ENCODE measurements around the gene TSPAN1.

TSPAN1 gene

GRCh38 chr1:46159516-46159915 is 15.4 kb upstream of the TSPAN1 start:
- no peak overlapping the region for H3K9ac ChIP-seq (ENCODE audit: low read depth in 1 of 2, low read length in 2 of 2)
- H3K27me3 ChIP-seq (ENCODE audit: control insufficient read depth in 2 of 2, insufficient read depth in 2 of 2, low read length in 2 of 2), result peaks cover 0 to 3% of the 10 kb centered on the region in 2 donors
- no peak overlapping the region for H3K4me3 ChIP-seq (ENCODE audit: low read length in 2 of 2)
- no peaks in the 10 kb centered on the region for H3K36me3 ChIP-seq (ENCODE audit: control insufficient read depth in 2 of 2, insufficient read depth in 2 of 2, low read length in 2 of 2)
- H3K4me1 ChIP-seq (ENCODE audit: control insufficient read depth in 2 of 2, insufficient read depth in 2 of 2, low read length in 2 of 2), result no peaks in the 10 kb centered on the region
- no peak overlapping the region for H3K27ac ChIP-seq (ENCODE audit: low read depth in 2 of 2, low read length in 2 of 2)
- no peaks in the 10 kb centered on the region for H3K9me3 ChIP-seq (ENCODE audit: control insufficient read depth in 2 of 2, low read length in 2 of 2)

GRCh38 chr1:46160212-46160611 is 14.7 kb upstream of the TSPAN1 start:
- Histone ChIP-seq H3K9me3 (ENCODE audit: control insufficient read depth in 2 of 2, low read length in 2 of 2) (no peaks in the 10 kb centered on the region), H3K4me3 (ENCODE audit: low read length in 2 of 2) (no peak overlapping the region), H3K27ac (ENCODE audit: low read depth in 2 of 2, low read length in 2 of 2) (no peak overlapping the region), H3K27me3 (ENCODE audit: control insufficient read depth in 2 of 2, insufficient read depth in 2 of 2, low read length in 2 of 2) (peaks cover 0 to 3% of the 10 kb centered on the region in 2 donors), H3K36me3 (ENCODE audit: control insufficient read depth in 2 of 2, insufficient read depth in 2 of 2, low read length in 2 of 2) (no peaks in the 10 kb centered on the region), H3K4me1 (ENCODE audit: control insufficient read depth in 2 of 2, insufficient read depth in 2 of 2, low read length in 2 of 2) (no peaks in the 10 kb centered on the region), H3K9ac (ENCODE audit: low read depth in 1 of 2, low read length in 2 of 2) (no peak overlapping the region)

GRCh38 chr1:46166521-46167462 is 8.1 kb upstream of the TSPAN1 start:
- peaks cover 5 to 13% of the 10 kb centered on the region in 2 donors for H3K4me1 ChIP-seq (ENCODE audit: control insufficient read depth in 2 of 2, insufficient read depth in 2 of 2, low read length in 2 of 2)
- no peaks in the 10 kb centered on the region for H3K36me3 ChIP-seq (ENCODE audit: control insufficient read depth in 2 of 2, insufficient read depth in 2 of 2, low read length in 2 of 2)
- H3K9me3 ChIP-seq (ENCODE audit: control insufficient read depth in 2 of 2, low read length in 2 of 2), result no peaks in the 10 kb centered on the region
- H3K27ac ChIP-seq (ENCODE audit: low read depth in 2 of 2, low read length in 2 of 2), result peak overlapping the region; percentile 43 to 57
- H3K9ac ChIP-seq (ENCODE audit: low read depth in 1 of 2, low read length in 2 of 2), result peak overlapping the region; percentile 35 to 61
- H3K27me3 ChIP-seq (ENCODE audit: control insufficient read depth in 2 of 2, insufficient read depth in 2 of 2, low read length in 2 of 2), result peaks cover 3 to 4% of the 10 kb centered on the region in 2 donors
- H3K4me3 ChIP-seq (ENCODE audit: low read length in 2 of 2), result peak overlapping the region; percentile 43 to 69

- Histone ChIP-seq H3K4me3 (ENCODE audit: low read length in 2 of 2) (no peak overlapping the region), H3K27me3 (ENCODE audit: control insufficient read depth in 2 of 2, insufficient read depth in 2 of 2, low read length in 2 of 2) (peaks cover 3 to 4% of the 10 kb centered on the region in 2 donors), H3K27ac (ENCODE audit: low read depth in 2 of 2, low read length in 2 of 2) (no peak overlapping the region), H3K9ac (ENCODE audit: low read depth in 1 of 2, low read length in 2 of 2) (no peak overlapping the region), H3K36me3 (ENCODE audit: control insufficient read depth in 2 of 2, insufficient read depth in 2 of 2, low read length in 2 of 2) (no peaks in the 10 kb centered on the region), H3K9me3 (ENCODE audit: control insufficient read depth in 2 of 2, low read length in 2 of 2) (no peaks in the 10 kb centered on the region), H3K4me1 (ENCODE audit: control insufficient read depth in 2 of 2, insufficient read depth in 2 of 2, low read length in 2 of 2) (peaks cover 8 to 16% of the 10 kb centered on the region in 2 donors)
Measured at GRCh38 chr1:46168477-46168876, 6.4 kb upstream of the TSPAN1 start.

- no peak overlapping the region for H3K9ac ChIP-seq (ENCODE audit: low read depth in 1 of 2, low read length in 2 of 2)
- H3K9me3 ChIP-seq (ENCODE audit: control insufficient read depth in 2 of 2, low read length in 2 of 2), result no peaks in the 10 kb centered on the region
- H3K4me1 ChIP-seq (ENCODE audit: control insufficient read depth in 2 of 2, insufficient read depth in 2 of 2, low read length in 2 of 2), result peaks cover 11 to 25% of the 10 kb centered on the region in 2 donors
- H3K27ac ChIP-seq (ENCODE audit: low read depth in 2 of 2, low read length in 2 of 2), result no peak overlapping the region
- no peak overlapping the region for H3K4me3 ChIP-seq (ENCODE audit: low read length in 2 of 2)
- H3K27me3 ChIP-seq (ENCODE audit: control insufficient read depth in 2 of 2, insufficient read depth in 2 of 2, low read length in 2 of 2), result peaks cover 0 to 4% of the 10 kb centered on the region in 2 donors
- no peaks in the 10 kb centered on the region for H3K36me3 ChIP-seq (ENCODE audit: control insufficient read depth in 2 of 2, insufficient read depth in 2 of 2, low read length in 2 of 2)
Measured at GRCh38 chr1:46169811-46170454, 5.0 kb upstream of the TSPAN1 start.

- peaks cover 0 to 4% of the 10 kb centered on the region in 2 donors for H3K27me3 ChIP-seq (ENCODE audit: control insufficient read depth in 2 of 2, insufficient read depth in 2 of 2, low read length in 2 of 2)
- H3K36me3 ChIP-seq (ENCODE audit: control insufficient read depth in 2 of 2, insufficient read depth in 2 of 2, low read length in 2 of 2), result no peaks in the 10 kb centered on the region
- no peak overlapping the region for H3K9ac ChIP-seq (ENCODE audit: low read depth in 1 of 2, low read length in 2 of 2)
- H3K9me3 ChIP-seq (ENCODE audit: control insufficient read depth in 2 of 2, low read length in 2 of 2), result no peaks in the 10 kb centered on the region
- no peak overlapping the region for H3K27ac ChIP-seq (ENCODE audit: low read depth in 2 of 2, low read length in 2 of 2)
- peaks cover 11 to 27% of the 10 kb centered on the region in 2 donors for H3K4me1 ChIP-seq (ENCODE audit: control insufficient read depth in 2 of 2, insufficient read depth in 2 of 2, low read length in 2 of 2)
- H3K4me3 ChIP-seq (ENCODE audit: low read length in 2 of 2), result no peak overlapping the region
Measured at GRCh38 chr1:46171351-46171750, 3.5 kb upstream of the TSPAN1 start.

GRCh38 chr1:46171871-46172270 is 3.0 kb upstream of the TSPAN1 start:
- peak overlapping the region in 1 of 2 donors; percentile 9 for H3K27ac ChIP-seq (ENCODE audit: low read depth in 2 of 2, low read length in 2 of 2)
- no peak overlapping the region for H3K4me3 ChIP-seq (ENCODE audit: low read length in 2 of 2)
- no peaks in the 10 kb centered on the region for H3K27me3 ChIP-seq (ENCODE audit: control insufficient read depth in 2 of 2, insufficient read depth in 2 of 2, low read length in 2 of 2)
- H3K36me3 ChIP-seq (ENCODE audit: control insufficient read depth in 2 of 2, insufficient read depth in 2 of 2, low read length in 2 of 2), result no peaks in the 10 kb centered on the region
- H3K9ac ChIP-seq (ENCODE audit: low read depth in 1 of 2, low read length in 2 of 2), result no peak overlapping the region
- no peaks in the 10 kb centered on the region for H3K9me3 ChIP-seq (ENCODE audit: control insufficient read depth in 2 of 2, low read length in 2 of 2)
- peaks cover 11 to 23% of the 10 kb centered on the region in 2 donors for H3K4me1 ChIP-seq (ENCODE audit: control insufficient read depth in 2 of 2, insufficient read depth in 2 of 2, low read length in 2 of 2)

GRCh38 chr1:46172321-46172720 is 2.6 kb upstream of the TSPAN1 start:
- H3K36me3 ChIP-seq (ENCODE audit: control insufficient read depth in 2 of 2, insufficient read depth in 2 of 2, low read length in 2 of 2), result no peaks in the 10 kb centered on the region
- no peak overlapping the region for H3K27ac ChIP-seq (ENCODE audit: low read depth in 2 of 2, low read length in 2 of 2)
- H3K9me3 ChIP-seq (ENCODE audit: control insufficient read depth in 2 of 2, low read length in 2 of 2), result no peaks in the 10 kb centered on the region
- H3K27me3 ChIP-seq (ENCODE audit: control insufficient read depth in 2 of 2, insufficient read depth in 2 of 2, low read length in 2 of 2), result no peaks in the 10 kb centered on the region
- H3K9ac ChIP-seq (ENCODE audit: low read depth in 1 of 2, low read length in 2 of 2), result no peak overlapping the region
- H3K4me1 ChIP-seq (ENCODE audit: control insufficient read depth in 2 of 2, insufficient read depth in 2 of 2, low read length in 2 of 2), result peaks cover 9 to 19% of the 10 kb centered on the region in 2 donors
- H3K4me3 ChIP-seq (ENCODE audit: low read length in 2 of 2), result no peak overlapping the region

DNA sequence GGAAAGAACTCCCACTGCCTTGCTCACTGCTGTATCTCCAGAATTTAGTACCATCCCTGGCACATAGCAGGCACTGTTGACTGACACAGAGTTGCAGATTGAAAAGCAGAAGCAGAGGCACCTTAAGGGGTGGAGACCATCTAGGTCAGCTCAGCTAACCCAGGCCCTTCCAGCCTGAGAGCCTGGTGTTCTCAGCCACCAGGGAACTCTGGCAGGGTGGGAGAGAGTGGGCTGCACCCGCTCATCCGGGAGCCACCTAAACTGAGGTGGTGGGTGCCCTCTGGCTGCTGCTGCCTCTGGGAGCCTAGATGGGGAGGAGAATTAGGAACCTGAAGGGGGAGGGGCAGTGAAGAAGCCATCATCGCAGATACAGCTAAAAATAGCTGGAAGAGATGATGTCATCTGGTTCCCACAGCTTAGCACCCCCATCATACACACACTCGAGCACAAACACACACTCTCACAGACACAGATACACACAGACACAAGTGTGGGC is 1.5 kb upstream of the TSPAN1 start:
- no peak overlapping the region for H3K4me3 ChIP-seq (ENCODE audit: low read length in 2 of 2)
- no peaks in the 10 kb centered on the region for H3K27me3 ChIP-seq (ENCODE audit: control insufficient read depth in 2 of 2, insufficient read depth in 2 of 2, low read length in 2 of 2)
- no peaks in the 10 kb centered on the region for H3K9me3 ChIP-seq (ENCODE audit: control insufficient read depth in 2 of 2, low read length in 2 of 2)
- no peak overlapping the region for H3K27ac ChIP-seq (ENCODE audit: low read depth in 2 of 2, low read length in 2 of 2)
- peaks cover 7 to 18% of the 10 kb centered on the region in 2 donors for H3K4me1 ChIP-seq (ENCODE audit: control insufficient read depth in 2 of 2, insufficient read depth in 2 of 2, low read length in 2 of 2)
- no peak overlapping the region for H3K9ac ChIP-seq (ENCODE audit: low read depth in 1 of 2, low read length in 2 of 2)
- H3K36me3 ChIP-seq (ENCODE audit: control insufficient read depth in 2 of 2, insufficient read depth in 2 of 2, low read length in 2 of 2), result no peaks in the 10 kb centered on the region

DNA sequence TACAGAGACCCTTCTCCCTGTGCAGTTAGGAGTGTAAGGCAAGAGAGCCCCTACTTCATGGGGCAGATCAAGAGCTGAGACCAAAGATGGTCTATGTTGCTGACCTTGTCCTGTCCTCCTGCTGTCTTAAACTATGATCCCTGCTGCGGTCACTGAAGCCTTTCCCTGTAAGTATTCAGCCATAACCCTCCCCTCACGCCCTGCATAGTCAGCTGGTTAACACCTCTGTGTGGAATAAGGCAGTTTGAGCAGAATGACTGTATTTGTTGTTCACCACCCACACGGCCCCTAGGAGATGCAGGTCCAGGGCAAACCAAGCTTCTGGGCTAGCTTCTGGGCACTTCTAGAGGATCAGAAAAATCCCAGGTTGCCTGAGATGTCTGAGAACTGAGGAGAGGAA is 356 bp downstream of the TSPAN1 start:
- Histone ChIP-seq H3K9me3 (ENCODE audit: control insufficient read depth in 2 of 2, low read length in 2 of 2) (no peaks in the 10 kb centered on the region), H3K27me3 (ENCODE audit: control insufficient read depth in 2 of 2, insufficient read depth in 2 of 2, low read length in 2 of 2) (no peaks in the 10 kb centered on the region), H3K4me1 (ENCODE audit: control insufficient read depth in 2 of 2, insufficient read depth in 2 of 2, low read length in 2 of 2) (peaks cover 20 to 26% of the 10 kb centered on the region in 2 donors), H3K36me3 (ENCODE audit: control insufficient read depth in 2 of 2, insufficient read depth in 2 of 2, low read length in 2 of 2) (no peaks in the 10 kb centered on the region), H3K4me3 (ENCODE audit: low read length in 2 of 2) (no peak overlapping the region), H3K27ac (ENCODE audit: low read depth in 2 of 2, low read length in 2 of 2) (no peak overlapping the region), H3K9ac (ENCODE audit: low read depth in 1 of 2, low read length in 2 of 2) (no peak overlapping the region)

Measured in mucosa of rectum (tissue), 2 donors.